AG04450 (cell line): ENCODE measurements around the gene CFB. TPM values are rescaled to one million over a fixed set of nuclear protein-coding genes. Genes with fewer than 3 reads are reported as not detected.

Source experiments
- CTCF ChIA-PET: fragments of 300-600, 350-600 bp; formaldehyde crosslinking; extraction: SDS; loops from one replicate; lab custom pipeline; 2022; ENCODE audit warnings: antibody characterized with exemption, inconsistent platforms; lab: Charles Lee
- POLR2A ChIA-PET: fragments of 350-600 bp; formaldehyde crosslinking; extraction: SDS; loops from one replicate; lab custom pipeline; 2021; ENCODE audit warnings: antibody characterized with exemption, inconsistent platforms; lab: Yijun Ruan, JAX
- DNase-seq: peaks from one replicate; pipeline ENCODE4 v3.0.0-alpha.2; 2011; ENCODE audit warnings: low read depth, low spot score
- H3K27ac ChIP-seq: one replicate; pipeline ENCODE4 v1.5.1; 2012; ENCODE audit warnings: low read depth, low read length, control low read depth
- H3K27me3 ChIP-seq: one replicate; pipeline ENCODE4 v1.6.0; 2012; ENCODE audit warnings: low read length; ENCODE audit not compliant: control insufficient read depth, insufficient read depth
- H3K4me3 ChIP-seq: 2 replicates; pipeline ENCODE4 v1.5.1; 2011; ENCODE audit warnings: mild to moderate bottlenecking, low read depth, low read length, control low read depth
- H3K9me3 ChIP-seq: 2 replicates; pipeline ENCODE4 v1.5.1; 2012; ENCODE audit warnings: low read length; ENCODE audit not compliant: control insufficient read depth, insufficient read depth
- polyA plus RNA-seq: library from polyadenylated mRNA; depleted of rRNA; stranded (reverse); fragments of >200 nt; gene quantifications from 2 replicates; pipeline ENCODE4 v1.2.3, GENCODE V29; 2011
- TF ChIP-seq, protein P1 (sequence below): IDR thresholded peaks from 2 replicates; pipeline ENCODE4 v1.5.1; 2011; ENCODE audit warnings: low read depth, low read length, control low read depth, inconsistent platforms

The CFB gene
- polyA plus RNA-seq, 1 experiment: 14.0 TPM

DNA sequence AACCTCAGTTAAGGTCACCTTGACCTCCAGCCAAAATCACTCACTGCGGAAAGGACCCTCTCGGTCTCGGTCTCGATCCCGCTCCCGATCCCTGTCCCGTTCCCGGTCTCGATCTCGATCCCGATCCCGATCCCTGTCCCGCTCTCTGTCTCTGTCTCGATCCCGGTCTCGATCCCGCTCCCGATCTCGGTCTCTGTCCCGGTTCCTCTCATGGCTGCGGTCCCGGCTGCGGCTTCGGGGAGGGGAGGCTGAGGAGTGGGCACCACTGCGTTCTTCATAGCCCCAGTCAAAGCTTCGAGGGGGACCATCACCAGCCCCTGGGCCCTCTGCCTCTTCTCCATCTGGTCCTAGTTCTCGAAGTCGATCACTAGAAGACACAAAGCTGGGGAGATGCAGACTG lies 8.6 kb downstream of the CFB start:
- H3K4me3 ChIP-seq: no peak overlapping the region
- H3K27ac ChIP-seq: no peak overlapping the region
- TF ChIP-seq, protein P1, sequence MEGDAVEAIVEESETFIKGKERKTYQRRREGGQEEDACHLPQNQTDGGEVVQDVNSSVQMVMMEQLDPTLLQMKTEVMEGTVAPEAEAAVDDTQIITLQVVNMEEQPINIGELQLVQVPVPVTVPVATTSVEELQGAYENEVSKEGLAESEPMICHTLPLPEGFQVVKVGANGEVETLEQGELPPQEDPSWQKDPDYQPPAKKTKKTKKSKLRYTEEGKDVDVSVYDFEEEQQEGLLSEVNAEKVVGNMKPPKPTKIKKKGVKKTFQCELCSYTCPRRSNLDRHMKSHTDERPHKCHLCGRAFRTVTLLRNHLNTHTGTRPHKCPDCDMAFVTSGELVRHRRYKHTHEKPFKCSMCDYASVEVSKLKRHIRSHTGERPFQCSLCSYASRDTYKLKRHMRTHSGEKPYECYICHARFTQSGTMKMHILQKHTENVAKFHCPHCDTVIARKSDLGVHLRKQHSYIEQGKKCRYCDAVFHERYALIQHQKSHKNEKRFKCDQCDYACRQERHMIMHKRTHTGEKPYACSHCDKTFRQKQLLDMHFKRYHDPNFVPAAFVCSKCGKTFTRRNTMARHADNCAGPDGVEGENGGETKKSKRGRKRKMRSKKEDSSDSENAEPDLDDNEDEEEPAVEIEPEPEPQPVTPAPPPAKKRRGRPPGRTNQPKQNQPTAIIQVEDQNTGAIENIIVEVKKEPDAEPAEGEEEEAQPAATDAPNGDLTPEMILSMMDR: no peak
- ChIA-PET CTCF (no interaction called here), POLR2A (no interaction called here)
- H3K27me3 ChIP-seq: no peaks in the 10 kb centered on the region
- H3K9me3 ChIP-seq: no peaks in the 10 kb centered on the region
- no peak for DNase-seq

DNA sequence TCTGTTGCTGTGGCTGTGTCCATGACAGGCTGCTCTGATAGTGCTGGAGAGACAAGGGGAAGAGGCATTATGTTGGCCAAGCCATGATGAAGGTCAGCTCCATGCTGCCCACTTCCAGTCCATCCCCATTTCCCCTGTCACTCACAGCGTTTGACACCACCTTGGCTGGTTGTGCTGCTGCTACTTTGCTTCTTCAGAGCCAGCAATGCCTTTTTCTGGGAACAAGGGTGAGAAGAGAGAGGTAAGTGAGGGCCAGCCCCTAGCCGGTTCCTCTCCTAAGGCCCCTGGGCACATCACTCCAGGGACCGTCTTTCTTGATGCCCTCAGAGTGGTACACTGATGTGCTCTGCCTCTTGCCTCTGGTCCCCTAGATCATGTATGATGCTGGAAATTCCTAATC lies 10.9 kb downstream of the CFB start:
- no peaks in the 10 kb centered on the region for H3K9me3 ChIP-seq
- no peak overlapping the region for H3K27ac ChIP-seq
- POLR2A ChIA-PET: no interaction called here
- CTCF ChIA-PET: no interaction called here
- no peak for DNase-seq
- no peak overlapping the region for H3K4me3 ChIP-seq
- TF ChIP-seq, protein P1: no peak
- H3K27me3 ChIP-seq: no peaks in the 10 kb centered on the region

DNA sequence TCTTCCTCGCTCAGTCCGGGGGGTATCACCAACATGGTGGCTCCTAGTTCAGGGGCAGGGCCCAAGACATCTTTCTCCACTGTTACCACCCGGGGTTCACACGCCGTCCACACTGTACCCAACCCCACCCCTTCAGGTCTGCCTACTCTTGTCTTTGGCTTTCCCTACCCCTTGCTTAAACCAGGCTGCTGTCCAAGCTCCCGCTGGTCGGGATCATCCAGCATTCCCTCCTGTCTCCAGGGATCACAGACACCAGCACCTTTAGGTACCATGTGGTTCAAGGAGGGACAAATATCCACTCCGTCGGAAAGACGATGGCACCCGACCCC lies 12.5 kb downstream of the CFB start:
- ChIA-PET POLR2A (interaction anchor here (0.6 to 2.5 kb wide), 4 partner anchors 13 to 61 kb away, joined by 3 to 10 read pairs (median 4); partner anchors contain the start of genes DXO and EHMT2), CTCF (interaction anchor here (1.5 to 1.6 kb wide), 2 partner anchors 9 to 69 kb away, joined by 4 to 8 read pairs; no protein-coding TSS in a partner anchor)
- TF ChIP-seq, protein P1: no peak
- peak overlapping the region; percentile 100 for H3K4me3 ChIP-seq
- peak overlapping the region; percentile 52 for H3K27ac ChIP-seq
- no peaks in the 10 kb centered on the region for H3K9me3 ChIP-seq
- no peak for DNase-seq
- no peaks in the 10 kb centered on the region for H3K27me3 ChIP-seq

DNA sequence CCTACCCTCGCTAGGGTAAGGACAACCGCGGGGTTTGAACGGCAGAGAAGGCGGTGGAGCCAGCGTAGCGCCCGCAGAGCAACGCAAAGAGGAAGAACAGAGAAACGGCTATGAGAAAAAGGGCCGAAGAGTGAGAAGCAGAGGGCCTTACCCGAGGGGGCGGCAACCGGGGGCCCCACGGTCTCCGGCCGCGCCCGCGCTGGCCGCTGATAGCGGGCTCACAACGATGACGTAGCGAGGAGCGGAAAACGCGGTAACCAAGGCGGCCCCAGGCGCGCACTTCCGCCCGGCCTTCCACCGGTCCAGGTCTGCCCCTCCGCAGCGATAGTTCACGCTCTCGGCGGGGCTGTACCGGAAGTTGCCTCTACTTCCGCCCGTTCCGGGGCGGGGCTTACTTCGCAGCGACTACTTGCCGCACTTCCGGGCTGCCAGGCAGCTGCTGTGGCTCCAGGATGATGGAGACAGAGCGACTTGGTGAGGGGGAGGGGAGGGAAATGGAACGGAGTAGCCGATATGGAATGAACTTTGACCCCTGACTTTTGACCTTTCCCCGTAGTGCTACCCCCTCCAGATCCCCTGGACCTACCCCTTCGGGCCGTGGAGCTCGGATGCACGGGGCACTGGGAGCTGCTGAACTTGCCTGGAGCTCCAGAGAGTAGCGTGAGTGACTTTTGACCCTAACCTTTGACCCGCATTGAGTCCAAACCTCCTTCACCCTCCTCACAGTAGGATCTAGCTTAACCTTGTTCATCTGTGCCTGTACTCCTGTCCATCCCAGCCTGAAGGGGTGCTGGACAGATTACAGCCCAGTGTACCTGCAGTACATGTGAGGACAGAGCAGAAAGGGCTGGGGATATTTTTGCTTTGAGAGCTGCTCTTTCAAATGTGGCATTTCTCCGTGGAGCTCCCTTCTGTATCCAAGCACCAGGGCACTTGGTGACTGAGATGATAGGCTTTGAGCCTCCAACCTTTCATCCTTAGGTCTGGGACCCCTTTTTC lies 13.1 kb downstream of the CFB start, which contains the start of the genes NELFE and SKIC2:
TSS of gene NELFE (minus strand) at position 231 of the 999 bp plus-strand sequence. CDS start 525 bp downstream, outside the sequence.
TSS of gene SKIC2 (plus strand) at position 435 of the 999 bp plus-strand sequence. CDS start at position 453, 18 bp downstream.
- POLR2A ChIA-PET: interaction anchor here (0.6 to 2.5 kb wide), 5 partner anchors 10 to 50 kb away, joined by 3 to 10 read pairs (median 4); partner anchors contain the start of gene DXO
- DNase-seq: peak; percentile 93
- CTCF ChIA-PET: interaction anchor here (0.5 to 1.6 kb wide), 4 partner anchors 9 to 236 kb away, joined by 4 to 8 read pairs (median 4); no protein-coding TSS in a partner anchor

More for the DNA sequence above, 13.1 kb downstream of the CFB start, which contains the start of the genes NELFE and SKIC2:
- H3K4me3 ChIP-seq: peak within 1 kb of the TSS; percentile 100
- TF ChIP-seq, protein P1: no peak
- H3K9me3 ChIP-seq: no peaks in the 10 kb centered on the region
- H3K27me3 ChIP-seq: no peaks in the 10 kb centered on the region
- H3K27ac ChIP-seq: peak within 1 kb of the TSS; percentile 52
